ENCODE data around the gene SLC25A26. TPM values are rescaled to one million over a fixed set of nuclear protein-coding genes. Genes with fewer than 3 reads are reported as not detected.

The SLC25A26 gene
- total and polyA plus RNA-seq, 2 experiments from 2014 or later, result 19.8 to 25.7 TPM

DNA sequence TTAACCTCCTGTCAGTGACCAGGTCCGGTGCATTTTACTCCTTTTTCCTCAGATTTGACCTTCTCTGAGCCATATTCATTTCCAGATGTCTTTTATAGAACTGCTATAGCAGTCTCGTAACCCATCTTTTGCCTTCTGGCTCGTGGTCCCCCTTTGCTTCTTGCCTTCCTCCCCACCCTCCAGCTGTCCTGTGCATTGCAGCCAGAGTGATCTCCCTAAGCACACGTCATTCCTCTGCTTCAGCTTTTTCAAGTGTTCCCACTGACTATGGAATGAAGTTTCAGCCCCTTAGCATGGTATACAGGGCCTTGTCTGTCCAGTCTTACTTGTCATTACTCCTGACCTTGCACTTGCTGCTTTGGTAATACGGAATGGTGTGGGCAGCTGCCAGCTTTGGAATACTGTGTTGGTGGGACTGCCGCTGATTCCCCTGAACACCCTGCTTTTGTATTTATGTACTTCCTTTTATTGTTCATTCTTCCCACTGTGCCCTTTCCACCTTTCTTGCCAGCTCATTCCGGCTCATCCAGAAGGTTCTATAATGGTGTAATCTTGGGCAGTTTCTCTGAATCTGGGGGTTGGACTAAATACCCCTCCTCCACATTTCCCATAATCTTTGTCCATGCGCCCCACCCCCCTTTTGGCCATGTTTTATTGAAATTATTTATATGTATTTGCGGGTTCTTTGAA lies 38.9 kb downstream of the SLC25A26 start:
- TF ChIP-seq CTCF (IDR thresholded peaks at IDR 0.05; ENCODE audit: poor library complexity), result no peak
- TF ChIP-seq EZH2 (IDR thresholded peaks at IDR 0.05; ENCODE audit: borderline replicate concordance), result no peak
- TF ChIP-seq EZH2phosphoT487 (IDR thresholded peaks at IDR 0.05; ENCODE audit: low read depth, severe bottlenecking, unreplicated experiment), result no peak
- no peaks in the 10 kb centered on the region for H3K27me3 ChIP-seq
- no peaks in the 10 kb centered on the region for H3K4me1 ChIP-seq (ENCODE audit: insufficient read depth)
- no peak overlapping the region for H3K27ac ChIP-seq
- no peaks in the 10 kb centered on the region for H3K79me2 ChIP-seq
- no peak overlapping the region for H3K4me2 ChIP-seq
- H3K36me3 ChIP-seq (replicated peaks; ENCODE audit: insufficient read depth, low read depth), result no peaks in the 10 kb centered on the region
- H3K9me2 ChIP-seq (replicated peaks; ENCODE audit: insufficient read depth), result no peaks in the 10 kb centered on the region
- H4K20me1 ChIP-seq (ENCODE audit: insufficient read depth, poor library complexity, severe bottlenecking), result no peaks in the 10 kb centered on the region
- no peak overlapping the region for H3K4me3 ChIP-seq
- H2AFZ ChIP-seq, result no peak overlapping the region
- WGBS (ENCODE audit: low lambda C conversion rate, missing lambda C conversion rate), result 94% methylated on average over 9 of the region's 9 CpGs
- no peaks in the 10 kb centered on the region for H3K9me3 ChIP-seq (ENCODE audit: low read depth)
- no peak for DNase-seq (ENCODE audit: low spot score)

DNA sequence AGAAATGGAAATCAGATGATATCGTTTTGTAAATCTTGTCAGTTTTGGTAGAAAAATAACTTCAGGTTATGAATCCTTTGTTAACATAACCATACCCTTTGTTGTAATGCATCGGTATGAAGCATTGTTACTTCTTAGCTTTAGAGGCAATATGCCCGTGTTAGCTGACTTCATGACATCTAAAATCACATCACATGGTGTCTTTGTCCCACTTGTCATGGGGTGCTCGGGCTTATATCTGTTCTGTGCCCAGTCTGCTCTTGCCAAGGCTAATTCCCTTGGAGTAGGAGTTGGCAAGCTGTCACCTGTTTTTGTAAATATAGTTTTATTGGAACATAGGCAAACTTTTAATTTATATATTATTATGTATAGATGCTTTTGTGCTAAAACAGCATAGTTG lies 39.6 kb downstream of the SLC25A26 start:
- no peak for DNase-seq (ENCODE audit: low spot score)
- Histone ChIP-seq H3K36me3 (replicated peaks; ENCODE audit: insufficient read depth, low read depth) (no peaks in the 10 kb centered on the region), H2AFZ (no peak overlapping the region), H3K79me2 (no peaks in the 10 kb centered on the region), H3K4me1 (ENCODE audit: insufficient read depth) (no peaks in the 10 kb centered on the region), H3K4me3 (no peak overlapping the region), H3K9me3 (ENCODE audit: low read depth) (no peaks in the 10 kb centered on the region), H3K4me2 (no peak overlapping the region), H3K27me3 (no peaks in the 10 kb centered on the region), H3K9me2 (replicated peaks; ENCODE audit: insufficient read depth) (no peaks in the 10 kb centered on the region), H3K27ac (no peak overlapping the region), H4K20me1 (ENCODE audit: insufficient read depth, poor library complexity, severe bottlenecking) (no peaks in the 10 kb centered on the region)
- 95% methylated on average over 4 of the region's 4 CpGs for WGBS (ENCODE audit: low lambda C conversion rate, missing lambda C conversion rate)
- TF ChIP-seq EZH2phosphoT487 (IDR thresholded peaks at IDR 0.05; ENCODE audit: low read depth, severe bottlenecking, unreplicated experiment) (no peak), EZH2 (IDR thresholded peaks at IDR 0.05; ENCODE audit: borderline replicate concordance) (no peak), CTCF (IDR thresholded peaks at IDR 0.05; ENCODE audit: poor library complexity) (no peak)

GRCh38 chr3:66261355-66261754 lies 40.6 kb downstream of the SLC25A26 start:
- Histone ChIP-seq H3K4me2 (no peak overlapping the region), H3K27ac (no peak overlapping the region), H3K9me2 (replicated peaks; ENCODE audit: insufficient read depth) (no peaks in the 10 kb centered on the region), H3K4me3 (no peak overlapping the region), H3K4me1 (ENCODE audit: insufficient read depth) (no peaks in the 10 kb centered on the region), H3K36me3 (replicated peaks; ENCODE audit: insufficient read depth, low read depth) (no peaks in the 10 kb centered on the region), H3K79me2 (no peaks in the 10 kb centered on the region), H3K9me3 (ENCODE audit: low read depth) (no peaks in the 10 kb centered on the region), H2AFZ (no peak overlapping the region), H4K20me1 (ENCODE audit: insufficient read depth, poor library complexity, severe bottlenecking) (no peaks in the 10 kb centered on the region), H3K27me3 (no peaks in the 10 kb centered on the region)
- TF ChIP-seq EZH2 (IDR thresholded peaks at IDR 0.05; ENCODE audit: borderline replicate concordance) (no peak), CTCF (IDR thresholded peaks at IDR 0.05; ENCODE audit: poor library complexity) (no peak), EZH2phosphoT487 (IDR thresholded peaks at IDR 0.05; ENCODE audit: low read depth, severe bottlenecking, unreplicated experiment) (no peak)
- no peak for DNase-seq (ENCODE audit: low spot score)
- 91% methylated on average over 4 of the region's 4 CpGs for WGBS (ENCODE audit: low lambda C conversion rate, missing lambda C conversion rate)

All from hepatocyte (in vitro differentiated cells).